Keratinocyte (primary cell): ENCODE results near the gene FMNL2.

Source experiments
- CTCF ChIP-seq, 3 experiments: IDR thresholded peaks in 1 of 3; conservative IDR thresholded peaks in 1 of 3; optimal IDR thresholded peaks in 1 of 3; 2 replicates in 2 of 3; 3 replicates in 1 of 3; pipeline versions ENCODE3 to v1.5.1; 2011; ENCODE audit warnings: low read length in 3 of 3, mild to moderate bottlenecking in 3 of 3, moderate library complexity in 2 of 3, control low read depth in 1 of 3, inconsistent platforms in 1 of 3; ENCODE audit not compliant: insufficient read depth in 2 of 3; ENCODE audit errors: extremely low read depth in 1 of 3
- EZH2 ChIP-seq: IDR thresholded peaks from one replicate; pipeline ENCODE4 v1.6.1; 2012; ENCODE audit warnings: inconsistent platforms, mild to moderate bottlenecking, low read length, moderate library complexity

- TF ChIP-seq CTCF (optimal IDR thresholded peaks at IDR 0.05 in 1 of 3, IDR thresholded peaks at IDR 0.05 in 1 of 3, conservative IDR thresholded peaks at IDR 0.05 in 1 of 3; ENCODE audit: extremely low read depth in 1 of 3, insufficient read depth in 2 of 3, low read length in 3 of 3) (no peak), EZH2 (no peak)
Measured at GRCh38 chr2:152564754-152565551, 230.0 kb downstream of the FMNL2 start.
